Ureter (tissue), 1 donor: Measurements from ENCODE around the gene CCDC188. TPM values are rescaled to one million over a fixed set of nuclear protein-coding genes. Genes with fewer than 3 reads are reported as not detected.

Source experiments
- DNase-seq: peaks from one replicate; pipeline ENCODE4 v3.0.0-alpha.2; 2020; ENCODE audit warnings: low spot score
- total RNA-seq: library from RNA; stranded (reverse); gene quantifications from one replicate; pipeline ENCODE4 v1.2.4, GENCODE V29; 2023
- donor health status: DM: yes; HTN: yes; CAD: no.

Gene CCDC188
- total RNA-seq, 1 donor from 2014 or later, result 2.6 TPM

DNA sequence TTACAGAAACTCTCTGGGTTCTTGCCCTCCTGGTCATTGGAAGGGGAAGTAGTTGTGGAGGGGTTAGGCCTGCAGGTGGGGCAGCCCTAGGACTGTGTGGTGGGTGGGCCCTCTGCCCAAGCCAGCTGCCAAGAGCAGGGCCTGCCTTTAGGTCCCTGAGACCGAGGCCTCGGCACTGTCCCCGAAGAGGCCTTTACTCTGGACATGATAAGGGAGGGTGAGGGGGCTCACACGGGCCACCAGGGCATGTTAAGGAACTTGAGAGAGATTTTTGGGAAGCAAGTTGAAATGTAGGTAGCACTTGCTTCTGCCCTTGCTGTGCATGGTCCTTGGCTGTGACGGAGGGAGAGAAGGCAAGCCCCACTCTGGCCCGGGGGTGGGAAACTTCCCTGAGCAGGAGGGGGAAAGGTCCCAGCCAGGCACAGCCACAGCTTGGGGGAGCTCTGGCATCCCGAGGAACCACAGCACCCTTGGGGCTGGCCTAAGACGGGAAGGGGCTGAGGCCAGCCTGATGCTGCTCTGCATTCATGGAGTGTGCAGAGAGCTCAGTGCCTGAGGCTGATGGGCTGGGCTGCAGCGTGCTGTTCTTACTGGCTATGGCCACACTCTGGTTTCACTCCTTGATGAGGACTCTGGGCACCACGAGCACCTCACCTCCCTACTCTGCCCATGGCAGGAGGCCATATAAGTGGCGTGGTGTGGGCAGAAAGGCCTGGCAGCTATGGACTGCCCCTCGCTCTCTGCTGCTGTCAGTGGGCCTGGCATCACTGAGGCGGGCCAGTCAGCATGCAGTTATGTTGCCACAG is 42.7 kb downstream of the CCDC188 start:
- no peak for DNase-seq

- no peak for DNase-seq
Measured at GRCh38 chr22:20107471-20107901, 43.4 kb downstream of the CCDC188 start.

- no peak for DNase-seq
Measured at GRCh38 chr22:20106849-20107237, 44.0 kb downstream of the CCDC188 start.

DNA sequence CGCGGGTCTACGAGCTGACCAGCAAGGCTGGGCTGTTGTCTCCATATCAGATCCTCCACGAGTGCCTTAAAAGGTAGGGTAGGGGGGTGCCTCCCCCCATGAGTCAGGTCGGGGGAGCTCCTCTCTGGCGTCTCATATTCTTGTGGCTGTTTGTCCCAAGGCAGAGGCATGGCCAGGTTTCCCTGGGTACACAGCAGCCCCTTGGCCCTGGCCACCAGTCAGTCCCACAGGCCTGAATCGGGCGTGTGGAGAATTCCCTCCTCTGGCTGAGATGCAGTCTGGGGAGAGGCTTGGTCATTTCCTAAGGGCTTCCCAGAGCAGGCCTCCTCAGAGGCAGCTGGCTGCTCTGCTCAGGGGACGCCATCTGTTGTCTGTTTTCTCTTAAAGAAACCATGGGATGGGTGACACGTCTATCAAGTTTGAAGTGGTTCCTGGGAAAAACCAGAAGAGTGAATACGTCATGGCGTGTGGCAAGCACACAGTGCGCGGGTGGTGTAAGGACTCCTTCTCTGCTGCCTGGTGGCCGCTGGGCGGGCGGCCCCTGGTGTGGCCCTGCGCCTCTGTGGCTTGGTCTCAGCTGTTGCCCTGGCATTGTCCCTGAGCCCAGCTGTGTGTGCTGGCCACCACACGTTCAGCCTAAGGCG is 44.5 kb downstream of the CCDC188 start:
- no peak for DNase-seq

DNA sequence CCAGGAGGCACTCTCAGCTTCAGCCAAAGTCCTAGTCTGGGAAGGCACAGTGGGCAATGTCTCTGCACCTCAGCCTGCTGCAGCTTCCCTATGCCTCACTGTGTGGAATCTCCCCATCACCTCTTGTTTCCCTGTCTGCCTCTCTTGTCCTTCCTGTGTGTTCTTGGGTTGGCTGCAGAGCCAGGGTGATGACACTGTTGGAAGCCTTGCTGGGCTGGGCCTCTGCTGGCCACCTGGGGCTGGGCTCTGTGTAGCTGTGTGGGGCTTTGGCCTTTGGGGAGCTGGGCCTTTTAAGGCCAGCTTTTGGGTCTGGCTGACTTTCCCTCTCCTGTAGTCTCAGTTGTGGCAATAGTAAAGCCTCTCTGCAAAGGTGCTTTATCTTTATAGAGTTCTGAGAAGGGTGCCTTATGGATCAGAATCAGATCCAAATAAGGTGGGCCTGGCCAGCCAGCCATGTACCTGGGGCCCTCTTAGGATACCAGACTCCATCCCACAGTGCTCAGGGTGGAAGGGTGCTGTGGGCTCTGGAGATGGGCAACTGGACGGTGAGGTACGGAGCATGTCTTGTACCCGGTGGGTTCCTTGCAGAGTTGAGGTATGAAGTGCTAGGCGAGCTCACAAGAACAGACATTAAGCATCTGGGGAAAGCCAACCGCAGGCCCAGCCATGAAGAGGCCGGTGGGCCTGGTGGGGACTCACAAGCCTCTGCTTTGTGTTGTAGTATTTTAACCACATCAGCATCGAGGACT is 45.2 kb downstream of the CCDC188 start:
- DNase-seq, result no peak

GRCh38 chr22:20102203-20102780 is 48.6 kb downstream of the CCDC188 start:
- DNase-seq, result no peak

DNA sequence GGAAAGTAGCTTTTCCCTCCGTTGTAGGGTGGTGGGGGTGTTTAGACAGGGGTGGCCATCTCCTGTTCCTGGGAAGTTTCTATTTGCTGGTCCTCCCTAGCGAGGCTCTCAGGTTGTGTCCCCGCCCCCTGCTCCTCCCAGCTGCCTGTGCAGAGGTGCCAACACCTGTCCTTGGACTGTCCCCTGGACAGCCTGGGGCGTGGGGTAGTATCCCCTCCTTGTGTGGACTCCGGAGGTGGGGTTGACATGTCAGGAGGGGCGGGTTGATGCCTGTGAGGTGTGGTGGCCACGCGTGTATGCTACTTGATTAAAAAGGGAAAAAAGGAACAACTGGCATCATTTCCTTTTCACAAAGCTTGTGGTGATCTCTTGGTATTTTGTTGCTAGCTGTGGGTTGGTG is 49.2 kb downstream of the CCDC188 start:
- DNase-seq, result no peak

- DNase-seq, result no peak
Measured at GRCh38 chr22:20099099-20099711, 51.6 kb downstream of the CCDC188 start.

Other genes with a start within 250 kb of the CCDC188 start
- 202 TPM for gene COMT, start 209.3 kb downstream of the CCDC188 start, total RNA-seq
- 41.6 TPM for gene TXNRD2, start 209.2 kb downstream of the CCDC188 start, total RNA-seq
- 11.5 TPM for gene ARVCF, start 134.2 kb downstream of the CCDC188 start, total RNA-seq
- gene TANGO2, start 129.9 kb downstream of the CCDC188 start, total RNA-seq, result 28.8 TPM
- gene DGCR8, start 70.8 kb downstream of the CCDC188 start, total RNA-seq, result 49.0 TPM
- 106 TPM for gene RANBP1, start 35.0 kb downstream of the CCDC188 start, total RNA-seq
- gene TRMT2A, start 33.8 kb downstream of the CCDC188 start, total RNA-seq, result 81.8 TPM
- gene ZDHHC8, start 19.3 kb downstream of the CCDC188 start, total RNA-seq, result 64.2 TPM
- 1.3 TPM for gene RTN4R, start 117.3 kb upstream of the CCDC188 start, total RNA-seq
- gene DGCR6L, start 169.0 kb upstream of the CCDC188 start, total RNA-seq, result 31.4 TPM
- 9.0 TPM for gene ZNF74, start 243.1 kb upstream of the CCDC188 start, total RNA-seq